Measurements from ENCODE around the gene SCIMP. TPM values are rescaled to one million over a fixed set of nuclear protein-coding genes. Genes with fewer than 3 reads are reported as not detected.

SCIMP gene
- total RNA-seq = 1 to 10 TPM; 3.1 TPM
- long read RNA-seq = 0 reads

GRCh38 chr17:5234645-5235576 is at the start of gene SCIMP:
Gene SCIMP (minus strand): TSS chr17:5234860. CDS start chr17:5234755, 105 bp downstream.
- ATAC-seq = peak; percentile 60 to 69
- intact Hi-C loops (cut with DNase I) = no loop called here
- DNase-seq = peak; percentile 40

GRCh38 chr17:5283571-5284315 is 49.1 kb upstream of the SCIMP start:
- no peak for DNase-seq
- no peak for ATAC-seq
- intact Hi-C loops (cut with DNase I) = no loop called here

GRCh38 chr17:5282642-5283217 is 48.1 kb upstream of the SCIMP start:
- ATAC-seq (peak in 1 of 2 donors; percentile 36), DNase-seq (peak; percentile 28)
- intact Hi-C loops (cut with DNase I) = no loop called here

- ATAC-seq (peak; percentile 97), DNase-seq (peak; percentile 93)
- intact Hi-C loops (cut with DNase I) = no loop called here
Measured at GRCh38 chr17:5281814-5282641, 47.4 kb upstream of the SCIMP start, which contains the start of gene RABEP1. Gene RABEP1 (plus strand): TSS chr17:5282284. CDS start chr17:5282487, 203 bp downstream.

GRCh38 chr17:5272322-5272721 is 37.7 kb upstream of the SCIMP start:
- DNase-seq (no peak), ATAC-seq (no peak)
- intact Hi-C loops (cut with DNase I) = no loop called here

- no peak for ATAC-seq
- no peak for DNase-seq
- intact Hi-C loops (cut with DNase I) = no loop called here
Measured at GRCh38 chr17:5269241-5269960, 34.7 kb upstream of the SCIMP start.

GRCh38 chr17:5264893-5265292 is 30.2 kb upstream of the SCIMP start:
- intact Hi-C loops (cut with DNase I) = no loop called here
- no peak for ATAC-seq
- no peak for DNase-seq

- ATAC-seq (no peak), DNase-seq (no peak)
- intact Hi-C loops (cut with DNase I) = no loop called here
Measured at GRCh38 chr17:5263441-5263840, 28.8 kb upstream of the SCIMP start.

- intact Hi-C loops (cut with DNase I) = no loop called here
- DNase-seq (no peak), ATAC-seq (no peak)
Measured at GRCh38 chr17:5262416-5262991, 27.8 kb upstream of the SCIMP start.

- ATAC-seq = no peak
- intact Hi-C loops (cut with DNase I) = no loop called here
- DNase-seq = no peak
Measured at GRCh38 chr17:5260542-5260941, 25.9 kb upstream of the SCIMP start.

- ATAC-seq = no peak
- DNase-seq = no peak
- intact Hi-C loops (cut with DNase I) = no loop called here
Measured at GRCh38 chr17:5257124-5257523, 22.5 kb upstream of the SCIMP start.

GRCh38 chr17:5254903-5255521 is 20.4 kb upstream of the SCIMP start:
- intact Hi-C loops (cut with DNase I) = no loop called here
- DNase-seq (no peak), ATAC-seq (peak in 1 of 2 donors; percentile 29)

- ATAC-seq = no peak
- no peak for DNase-seq
- intact Hi-C loops (cut with DNase I) = no loop called here
Measured at GRCh38 chr17:5254414-5254813, 19.8 kb upstream of the SCIMP start.

- ATAC-seq = peak; percentile 44 to 78
- peak; percentile 47 for DNase-seq
- intact Hi-C loops (cut with DNase I) = no loop called here
Measured at GRCh38 chr17:5249615-5250014, 15.0 kb upstream of the SCIMP start.

GRCh38 chr17:5248821-5249479 is 14.3 kb upstream of the SCIMP start:
- DNase-seq = no peak
- no peak for ATAC-seq
- intact Hi-C loops (cut with DNase I) = no loop called here

GRCh38 chr17:5247621-5248020 is 13.0 kb upstream of the SCIMP start:
- no peak for ATAC-seq
- intact Hi-C loops (cut with DNase I) = no loop called here
- no peak for DNase-seq

Data from left cardiac atrium (tissue), 4 donors.